Ascending aorta (tissue), 2 donors: ENCODE results near the gene STK38L. TPM values are rescaled to one million over a fixed set of nuclear protein-coding genes. Genes with fewer than 3 reads are reported as not detected.
"Not testable (repeated sequence)": the region's sequence is repeated elsewhere in the genome, so short reads cannot be mapped to it uniquely, and the experiment has no call there.

Experiments used
- DNase-seq, 2 donors: peaks; one replicate each; pipeline ENCODE4 v3.0.0-alpha.2; 2019; ENCODE audit warnings: low spot score in 2 of 2
- H3K27ac ChIP-seq, 2 donors: fragments of 200-600 bp; sonication (generic); one replicate each; pipeline ENCODE4 v1.5.1; 2016 to 2017; ENCODE audit warnings: mild to moderate bottlenecking in 1 of 2
- H3K27me3 ChIP-seq: fragments of 200-600 bp; sonication (generic); one replicate; pipeline ENCODE4 v1.5.1; 2017
- H3K36me3 ChIP-seq, 2 donors: fragments of 200-600 bp; sonication (generic); one replicate each; pipeline ENCODE4 v1.5.1; 2016
- H3K4me1 ChIP-seq, 2 donors: fragments of 200-600 bp; sonication (generic); one replicate each; pipeline ENCODE4 v1.5.1; 2016 to 2017; ENCODE audit warnings: mild to moderate bottlenecking in 1 of 2
- H3K4me3 ChIP-seq, 2 donors: fragments of 200-600 bp; sonication (generic); one replicate each; pipeline ENCODE4 v1.5.1; 2016 to 2017; ENCODE audit warnings: mild to moderate bottlenecking in 1 of 2
- H3K9me3 ChIP-seq, 2 donors: fragments of 200-600 bp; sonication (generic); one replicate each; pipeline ENCODE4 v1.5.1; 2016
- CTCF ChIP-seq, 3 experiments: fragments of 200-600 bp in 2 of 3; fragments of 450-650 bp in 1 of 3; sonication (generic) in 2 of 3; IDR thresholded peaks; one replicate each; pipeline ENCODE4 v1.5.1; 2016 to 2019; ENCODE audit warnings: antibody characterized with exemption in 3 of 3, mild to moderate bottlenecking in 1 of 3, moderate library complexity in 1 of 3
- intact Hi-C: fragments of 100-400 bp; cut with DNase I; formaldehyde crosslinking; loops from one replicate; pipeline ENCODE4 v1.15.1; 2023
- total RNA-seq: library from RNA; depleted of rRNA; stranded (reverse); fragments of >200 nt; gene quantifications from one replicate; pipeline ENCODE4 v1.1.0, GENCODE V29; 2016

Gene STK38L
- total RNA-seq, 1 donor from 2014 or later = 137 TPM

GRCh38 chr12:27220055-27220987, 23.8 kb upstream of the STK38L start:
- no peaks in the 10 kb centered on the region for H3K27me3 ChIP-seq
- peak overlapping the region in 1 of 2 donors; percentile 4 for H3K27ac ChIP-seq
- no peaks in the 10 kb centered on the region for H3K9me3 ChIP-seq
- no peak for TF ChIP-seq CTCF (IDR thresholded peaks at IDR 0.05)
- DNase-seq = no peak
- no peaks in the 10 kb centered on the region for H3K36me3 ChIP-seq
- intact Hi-C loops = no loop called here
- H3K4me3 ChIP-seq = no peak overlapping the region
- peaks cover 0 to 3% of the 10 kb centered on the region in 2 donors for H3K4me1 ChIP-seq

- Histone ChIP-seq H3K36me3 (no peaks in the 10 kb centered on the region), H3K4me3 (no peak overlapping the region), H3K27ac (no peak overlapping the region), H3K27me3 (no peaks in the 10 kb centered on the region), H3K4me1 (peaks cover 0 to 3% of the 10 kb centered on the region in 2 donors), H3K9me3 (no peaks in the 10 kb centered on the region)
- intact Hi-C loops = no loop called here
- no peak for DNase-seq
- TF ChIP-seq CTCF (IDR thresholded peaks at IDR 0.05) = no peak
These were observed 23.1 kb upstream of the STK38L start for GRCh38 chr12:27220988-27221345.

GRCh38 chr12:27221625-27222387, 22.3 kb upstream of the STK38L start:
- no peak overlapping the region for H3K4me3 ChIP-seq
- TF ChIP-seq CTCF (IDR thresholded peaks at IDR 0.05) = no peak
- no peaks in the 10 kb centered on the region for H3K27me3 ChIP-seq
- DNase-seq = no peak
- no peaks in the 10 kb centered on the region for H3K9me3 ChIP-seq
- peaks cover 0 to 7% of the 10 kb centered on the region in 2 donors for H3K4me1 ChIP-seq
- H3K27ac ChIP-seq = no peak overlapping the region
- intact Hi-C loops = no loop called here
- no peaks in the 10 kb centered on the region for H3K36me3 ChIP-seq

GRCh38 chr12:27226407-27226929, 17.6 kb upstream of the STK38L start:
- no peak overlapping the region for H3K4me3 ChIP-seq
- no peaks in the 10 kb centered on the region for H3K9me3 ChIP-seq
- no peaks in the 10 kb centered on the region for H3K36me3 ChIP-seq
- TF ChIP-seq CTCF (IDR thresholded peaks at IDR 0.05) = no peak
- DNase-seq = no peak
- no peaks in the 10 kb centered on the region for H3K27me3 ChIP-seq
- peaks cover 0 to 3% of the 10 kb centered on the region in 2 donors for H3K4me1 ChIP-seq
- intact Hi-C loops = no loop called here
- peak overlapping the region; percentile 30 to 62 for H3K27ac ChIP-seq

- Histone ChIP-seq H3K27ac (no peak overlapping the region), H3K9me3 (no peaks in the 10 kb centered on the region), H3K4me1 (peaks cover 0 to 3% of the 10 kb centered on the region in 2 donors), H3K36me3 (no peaks in the 10 kb centered on the region), H3K27me3 (no peaks in the 10 kb centered on the region), H3K4me3 (no peak overlapping the region)
- TF ChIP-seq CTCF (IDR thresholded peaks at IDR 0.05) = no peak
- DNase-seq = no peak
- intact Hi-C loops = no loop called here
These were observed 14.7 kb upstream of the STK38L start for GRCh38 chr12:27229367-27229766.

- intact Hi-C loops, H3K9me3 ChIP-seq, H3K4me1 ChIP-seq, H3K27me3 ChIP-seq, DNase-seq, H3K4me3 ChIP-seq, H3K36me3 ChIP-seq: not testable (repeated sequence)
- peak overlapping the region; percentile 15 to 49 for H3K27ac ChIP-seq
These were observed 12.7 kb upstream of the STK38L start for GRCh38 chr12:27231374-27231773.
